GM10248 (cell line): ENCODE data around the gene TTYH3.

Experiments used
- CTCF ChIA-PET: fragments of 300-600 bp; sonication (Branson Sonifier 250); formaldehyde crosslinking; extraction: SDS; loops from one replicate; lab custom pipeline; 2021; ENCODE audit warnings: antibody characterized with exemption; lab: Yijun Ruan, JAX
- POLR2A ChIA-PET: fragments of 350-650 bp; sonication (Branson Sonifier 250); formaldehyde crosslinking; extraction: SDS; loops from one replicate; lab custom pipeline; 2020; ENCODE audit warnings: antibody characterized with exemption; lab: Yijun Ruan, JAX
- DNase-seq: peaks from one replicate; pipeline ENCODE4 v3.0.0; 2012; ENCODE audit errors: extremely low spot score
- CTCF ChIP-seq: IDR thresholded peaks from 2 replicates; pipeline ENCODE4 v1.5.1; 2012; ENCODE audit warnings: mild to moderate bottlenecking, low read depth; ENCODE audit errors: extremely low read depth, missing control alignments, control extremely low read depth

TTYH3 gene

GRCh38 chr7:2635148-2635668 lies 3.4 kb downstream of the TTYH3 start:
- ChIA-PET CTCF (no interaction called here), POLR2A (no interaction called here)
- no peak for TF ChIP-seq CTCF
- no peak for DNase-seq

- CTCF ChIA-PET, result interaction anchor here (1.4 kb wide), 1 partner anchor 15 kb away, joined by 4 read pairs; no protein-coding TSS in a partner anchor
- POLR2A ChIA-PET, result no interaction called here
- no peak for TF ChIP-seq CTCF
- DNase-seq, result no peak
Measured at GRCh38 chr7:2635810-2636701, 4.3 kb downstream of the TTYH3 start.

- ChIA-PET CTCF (interaction anchor here (1.4 to 1.5 kb wide), 2 partner anchors 14 to 34 kb away, joined by 4 to 6 read pairs; no protein-coding TSS in a partner anchor), POLR2A (no interaction called here)
- no peak for TF ChIP-seq CTCF
- no peak for DNase-seq
Measured at GRCh38 chr7:2637066-2637471, 5.3 kb downstream of the TTYH3 start.

- POLR2A ChIA-PET, result no interaction called here
- TF ChIP-seq CTCF, result no peak
- peak; percentile 65 for DNase-seq
- CTCF ChIA-PET, result interaction anchor here (1.4 to 1.5 kb wide), 2 partner anchors 13 to 34 kb away, joined by 4 to 6 read pairs; no protein-coding TSS in a partner anchor
Measured at GRCh38 chr7:2637505-2638223, 5.9 kb downstream of the TTYH3 start.

- ChIA-PET POLR2A (interaction anchor here (0.5 kb wide), 1 partner anchor 31 kb away, joined by 3 read pairs; no protein-coding TSS in a partner anchor), CTCF (interaction anchor here (1.5 kb wide), 1 partner anchor 33 kb away, joined by 6 read pairs; no protein-coding TSS in a partner anchor)
- DNase-seq, result no peak
- TF ChIP-seq CTCF, result no peak
Measured at GRCh38 chr7:2638224-2638991, 6.6 kb downstream of the TTYH3 start.
